Occipital lobe (tissue), 2 donors: ENCODE measurements around the gene PLCG2. TPM values are rescaled to one million over a fixed set of nuclear protein-coding genes. Genes with fewer than 3 reads are reported as not detected.
"Not testable (repeated sequence)": the region's sequence is repeated elsewhere in the genome, so short reads cannot be mapped to it uniquely, and the experiment has no call there.

ENCODE experiments used
- DNase-seq: peaks from one replicate; lab custom pipeline; 2025; lab: John Stamatoyannopoulos, UW
- total RNA-seq: library from RNA; depleted of rRNA; stranded (reverse); fragments of >200 nt; gene quantifications from one replicate; pipeline ENCODE4 v1.2.3, GENCODE V29; 2014

The PLCG2 gene
- total RNA-seq, 1 donor from 2014 or later: 1.6 TPM

DNA sequence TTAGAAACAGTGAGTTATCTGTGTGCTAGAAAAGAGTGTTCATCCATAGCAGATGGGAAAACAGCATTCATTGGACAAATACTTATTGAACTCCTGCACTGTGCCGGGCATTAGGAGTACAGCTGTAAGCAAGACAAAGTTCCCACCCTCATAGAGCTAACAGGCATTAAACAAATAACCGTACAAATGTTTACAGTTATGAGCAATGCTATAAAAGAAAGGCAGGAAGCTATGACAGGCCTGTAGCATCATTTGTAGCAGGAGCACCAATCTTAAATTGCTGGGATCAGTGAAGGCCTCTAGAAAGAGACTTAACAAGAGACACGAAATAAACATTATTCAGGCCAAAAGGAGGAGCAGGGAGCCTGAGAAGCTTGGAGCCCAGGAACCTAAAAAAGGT lies 216.6 kb downstream of the PLCG2 start:
- no peak for DNase-seq

DNA sequence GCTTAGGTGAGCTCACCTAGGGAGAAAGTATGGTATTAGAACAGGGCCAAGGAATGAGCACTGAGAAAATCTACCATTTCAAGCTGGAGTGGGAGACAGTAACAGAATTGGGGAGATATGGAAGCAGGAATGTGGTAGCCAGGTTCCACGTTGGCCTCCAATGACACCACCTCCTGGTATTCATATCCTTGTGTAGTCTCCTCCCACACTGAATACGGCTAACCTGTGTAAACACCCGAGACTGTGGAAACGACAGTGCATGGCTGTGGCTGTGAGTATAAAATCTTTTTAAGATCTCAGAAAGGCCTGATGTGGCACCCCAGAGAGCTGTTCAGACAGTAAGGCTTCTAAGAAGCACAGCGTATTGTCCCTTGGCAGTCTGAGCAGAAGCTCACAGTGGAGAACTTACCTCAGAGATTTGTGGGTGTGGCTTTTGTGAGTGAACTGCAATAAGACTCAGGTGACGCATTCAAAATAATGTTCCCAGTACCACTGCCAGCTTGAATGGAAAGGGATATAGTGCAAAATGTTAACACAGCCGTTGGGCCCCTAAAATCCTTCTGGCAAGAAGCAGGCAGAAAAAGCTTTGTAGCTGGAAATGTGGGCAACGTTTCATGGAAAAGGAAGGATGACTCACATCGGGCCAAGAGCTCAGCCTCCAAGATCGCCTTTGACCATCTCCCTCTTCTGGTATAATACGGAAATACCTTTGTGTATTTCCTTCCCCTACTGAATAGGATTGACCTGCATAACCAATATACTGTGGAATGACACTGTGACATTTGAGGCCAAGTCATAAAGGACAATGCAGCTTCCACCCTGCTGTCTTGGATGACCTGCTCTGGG lies 217.8 kb downstream of the PLCG2 start:
- DNase-seq: no peak

DNA sequence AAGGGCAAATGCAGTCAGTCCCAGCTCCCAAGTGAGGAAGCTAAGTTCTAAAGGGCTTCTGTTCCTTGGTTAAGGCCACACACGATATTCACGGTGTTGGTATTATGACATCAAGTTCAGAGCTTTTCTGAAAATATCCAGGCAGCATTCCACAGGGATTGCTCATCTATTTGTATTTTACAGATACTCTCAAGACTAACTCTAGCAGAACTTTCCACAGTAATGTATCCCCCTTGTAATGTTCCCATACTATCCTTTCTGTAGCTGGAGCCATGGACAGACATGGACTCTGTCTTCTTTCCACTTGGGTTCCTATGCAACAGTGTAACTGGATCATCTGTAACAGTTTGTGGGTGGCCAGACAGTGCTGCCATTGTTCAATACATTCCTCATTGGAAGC lies 218.6 kb downstream of the PLCG2 start:
- DNase-seq: no peak

DNA sequence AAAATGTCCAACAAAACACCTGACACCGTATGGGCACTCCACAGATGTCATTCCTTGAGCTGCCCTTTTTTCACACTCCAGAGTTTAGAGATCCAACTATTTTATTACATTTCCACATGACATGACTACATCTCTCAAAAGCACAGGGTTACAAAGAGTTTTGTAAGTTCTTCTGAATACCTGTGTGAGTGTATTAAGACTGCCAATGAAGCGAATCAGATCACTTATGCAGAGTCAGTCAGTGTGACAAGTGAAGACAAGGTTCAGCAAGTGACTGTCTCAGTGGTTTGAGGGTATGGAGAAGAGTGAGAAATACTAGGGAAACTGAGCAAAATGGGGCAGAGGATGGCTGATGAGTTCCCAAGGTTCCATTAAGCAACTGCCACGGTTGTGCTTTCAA lies 223.7 kb downstream of the PLCG2 start:
- no peak for DNase-seq

DNA sequence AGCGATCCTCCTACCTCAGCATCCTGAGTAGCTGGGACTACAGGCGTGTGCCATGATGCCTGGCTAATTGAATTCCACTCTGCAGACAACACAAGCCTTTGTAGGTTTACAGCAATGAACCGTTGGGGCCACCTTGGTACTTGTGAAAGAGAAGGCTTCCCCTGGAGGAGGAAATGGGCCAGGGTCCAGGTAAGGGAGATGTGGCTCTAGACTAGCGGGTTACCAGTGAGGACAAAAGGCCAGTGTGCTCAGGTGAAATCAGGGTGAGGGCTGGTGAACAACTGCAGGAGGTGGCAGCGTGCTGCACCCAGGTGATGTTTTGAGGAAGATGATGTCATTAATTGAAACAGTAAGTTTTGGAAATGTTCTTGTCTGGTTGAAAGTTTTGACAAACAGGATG lies 225.5 kb downstream of the PLCG2 start:
- no peak for DNase-seq

DNA sequence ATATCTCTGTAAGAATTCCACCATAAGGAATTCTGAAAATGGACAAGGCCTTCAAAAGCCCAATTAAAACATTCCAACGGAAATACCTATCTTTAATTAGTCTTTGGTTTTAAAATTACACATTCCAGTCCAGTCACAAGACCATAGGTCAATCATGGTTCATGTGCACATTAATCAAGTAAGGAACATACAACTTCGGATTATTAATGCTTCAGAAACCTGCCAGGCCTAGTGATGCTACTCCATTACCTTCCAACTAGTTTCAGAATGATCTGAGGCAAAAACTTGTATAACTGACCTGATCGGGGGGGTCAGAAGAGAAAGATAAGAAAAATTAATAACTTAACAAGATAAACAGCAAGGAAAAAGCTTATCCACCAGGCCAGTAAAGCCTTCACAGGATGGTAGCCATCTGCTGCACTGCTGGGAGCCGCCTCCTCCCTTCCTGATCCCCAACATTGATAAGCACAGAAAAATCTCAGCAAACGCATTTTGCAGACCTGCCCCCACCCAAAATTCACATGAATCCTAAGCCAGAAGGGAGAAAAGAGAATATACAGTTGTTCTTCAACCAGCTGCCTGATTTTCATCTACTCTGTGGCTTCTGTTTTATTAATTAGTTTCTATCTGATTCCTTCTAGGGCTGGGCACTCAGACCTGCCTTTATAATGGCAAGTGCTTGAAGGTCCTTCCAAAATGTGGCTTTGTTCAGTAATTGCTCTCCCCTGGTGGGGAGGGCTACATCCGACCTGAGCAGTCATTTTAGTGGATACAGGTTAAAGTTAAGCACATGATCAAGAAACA lies 226.1 kb downstream of the PLCG2 start:
- DNase-seq: no peak

DNA sequence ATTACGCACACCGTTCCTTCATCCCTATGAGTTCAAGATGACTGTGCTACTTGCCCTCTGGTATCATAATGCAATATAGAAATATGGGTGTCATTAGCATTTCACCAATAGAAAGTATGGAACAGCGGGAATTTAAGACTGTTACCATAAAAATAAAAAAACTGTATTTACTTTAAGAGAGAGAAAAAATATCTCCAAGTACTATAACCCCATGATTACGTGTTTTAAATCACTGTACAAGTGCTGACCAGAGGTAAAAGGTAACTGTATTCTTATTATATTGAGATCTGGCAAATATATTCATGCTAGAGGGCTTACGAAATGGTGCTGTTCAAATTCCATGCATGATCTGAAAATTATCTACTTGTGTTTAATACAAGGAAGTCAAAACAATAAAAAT lies 226.9 kb downstream of the PLCG2 start:
- DNase-seq: no peak

DNA sequence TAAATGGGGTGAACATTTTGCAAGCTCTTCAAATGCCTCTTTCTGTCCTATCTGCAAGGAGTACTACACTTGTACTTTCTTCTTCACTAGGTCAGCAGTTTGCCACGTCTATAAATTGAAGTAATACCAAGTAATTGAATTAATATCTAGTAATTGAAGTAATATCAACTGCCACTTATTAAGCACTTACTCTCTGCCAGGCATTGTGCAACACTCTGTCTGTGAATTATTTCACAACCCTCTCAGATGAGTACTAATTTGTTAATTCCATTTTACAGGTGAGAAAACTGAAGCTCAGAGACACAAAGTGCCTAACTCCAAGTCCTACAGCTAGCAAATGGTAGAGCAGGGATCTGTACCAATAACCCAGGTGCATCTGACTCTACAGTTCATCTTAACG lies 228.1 kb downstream of the PLCG2 start:
- no peak for DNase-seq

DNA sequence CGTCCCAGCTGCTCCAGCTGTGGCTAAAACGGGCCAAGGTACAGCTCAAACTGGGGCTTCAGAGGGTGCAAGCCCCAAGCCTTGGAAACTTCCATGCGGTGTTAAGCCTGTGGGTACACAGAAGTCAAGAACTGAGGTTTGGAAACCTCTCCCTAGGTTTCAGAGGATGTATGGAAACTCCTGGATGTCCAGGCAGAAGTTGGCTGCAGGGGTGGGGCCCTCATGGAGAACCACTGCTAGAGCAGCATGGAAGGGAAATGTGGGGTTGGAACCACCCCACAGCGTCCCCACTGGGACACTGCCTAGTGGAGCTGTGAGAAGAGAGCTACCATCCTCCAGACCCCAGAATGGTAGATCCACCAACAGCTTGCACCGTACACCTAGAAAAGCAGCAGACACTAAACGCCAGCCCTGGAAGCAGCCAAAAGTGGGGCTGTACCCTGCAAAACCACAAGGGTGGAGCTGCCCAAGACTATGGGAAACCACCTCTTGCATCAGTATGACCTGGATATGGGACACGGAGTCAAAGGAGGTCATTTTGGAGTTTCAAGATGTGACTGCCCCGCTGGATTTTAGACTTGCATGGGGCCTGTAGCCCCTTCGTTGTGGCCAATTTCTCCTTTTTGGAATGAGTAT lies 230.0 kb downstream of the PLCG2 start:
- no peak for DNase-seq

DNA sequence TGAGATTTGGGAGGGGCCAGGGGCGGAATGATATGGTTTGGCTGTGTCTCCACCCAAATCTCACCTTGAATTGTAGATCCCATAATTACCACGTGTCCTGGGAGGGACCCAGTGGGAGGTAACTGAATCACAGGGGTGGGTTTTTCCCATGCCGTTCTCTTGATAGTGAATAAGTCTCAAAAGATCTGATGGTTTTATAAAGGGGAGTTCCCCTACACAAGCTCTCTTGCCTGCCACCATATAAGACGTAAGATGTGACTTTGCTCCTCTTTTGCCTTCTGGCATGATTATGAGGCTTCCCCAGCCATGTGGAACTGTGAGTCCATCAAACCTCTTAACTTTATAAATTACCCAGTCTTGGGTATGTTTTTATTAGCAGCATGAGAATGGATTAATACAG lies 230.7 kb downstream of the PLCG2 start:
- not testable (repeated sequence) for DNase-seq

DNA sequence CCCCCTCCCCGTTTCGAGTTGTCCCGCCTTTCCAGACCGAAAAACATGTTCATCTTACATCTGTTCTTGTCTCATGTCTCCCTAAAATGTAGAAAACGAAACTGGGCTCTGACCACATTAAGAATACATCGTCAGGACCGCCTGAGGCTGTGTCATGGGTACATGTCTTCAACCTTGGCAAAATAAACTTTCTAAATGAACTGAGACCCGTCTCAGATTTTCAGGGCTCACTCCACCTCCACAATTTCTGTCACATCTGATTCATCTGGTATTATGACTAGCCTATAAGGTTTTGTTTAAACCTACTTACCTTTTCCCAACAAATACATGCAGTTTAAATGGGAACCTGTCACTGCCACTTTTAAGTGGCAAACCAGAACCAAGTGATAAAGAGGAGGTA lies 231.6 kb downstream of the PLCG2 start:
- no peak for DNase-seq

DNA sequence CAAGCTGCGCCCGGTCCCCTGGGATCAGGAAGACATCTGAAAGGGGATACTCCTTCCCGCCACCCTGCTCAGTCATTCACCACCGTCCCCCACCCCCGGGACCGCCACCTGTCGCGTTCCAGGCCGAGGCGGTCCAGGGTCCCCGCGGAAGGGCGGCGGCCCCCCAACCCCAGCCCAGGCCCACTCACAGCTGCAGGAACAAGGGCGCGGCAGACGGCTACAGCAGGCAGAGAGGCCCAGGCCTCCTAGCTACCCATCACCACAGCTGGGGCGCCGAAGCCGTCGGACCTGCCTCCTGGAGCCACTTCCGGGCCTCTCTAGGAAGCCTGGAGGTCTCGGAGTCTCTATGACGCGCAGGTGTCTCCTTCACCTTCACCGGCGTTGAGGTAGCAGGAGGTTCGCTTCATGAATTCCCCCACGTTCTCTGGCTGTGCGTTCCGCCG lies 232.1 kb downstream of the PLCG2 start, which contains the start of gene SDR42E1:
Gene SDR42E1, minus strand, starts transcription at position 272 of the 443 bp plus-strand sequence. CDS start 10,612 bp downstream, outside the sequence.
- DNase-seq: no peak

Other genes starting within 250 kb of the PLCG2 start
- gene SDR42E1, start 232.2 kb downstream of the PLCG2 start, total RNA-seq: not detected